Measurements from ENCODE around the gene PDE12. TPM values are rescaled to one million over a fixed set of nuclear protein-coding genes. Genes with fewer than 3 reads are reported as not detected.

The PDE12 gene
- polyA plus RNA-seq, 1 of the 3 experiments (the other 2 are of a cell fraction) = 7.4 TPM

- POLR2A ChIA-PET = interaction anchor here (1.4 kb wide), 1 partner anchor 11 kb away, joined by 3 read pairs; the partner anchor contains the start of gene PDE12
- peak; percentile 75 for DNase-seq
- Histone ChIP-seq H3K79me2 (ENCODE audit: insufficient read depth) (no peaks in the 10 kb centered on the region), H3K4me1 (ENCODE audit: control insufficient read depth in 1 of 2, insufficient read depth in 2 of 2, low read depth in 1 of 2, low read length in 1 of 2) (peaks cover 0 to 4% of the 10 kb centered on the region in 2 experiments; a peak in 1 of 4 replicates), H3K27me3 (ENCODE audit: insufficient read depth) (no peaks in the 10 kb centered on the region), H2AFZ (ENCODE audit: low read depth) (peak within 1 kb of the TSS; percentile 69; the same call in 1 of the 2 replicates), H3K4me2 (peak within 1 kb of the TSS; percentile 17; the same call in 1 of the 2 replicates), H3K4me3 (ENCODE audit: low read depth in 2 of 2, low read length in 1 of 2) (peak within 1 kb of the TSS in 1 of 2 experiments; percentile 15; a peak in 1 of 4 replicates), H3K9me2 (no peaks in the 10 kb centered on the region), H3F3A (replicated peaks; ENCODE audit: insufficient read depth) (peaks cover 4% of the 10 kb centered on the region), H4K20me1 (ENCODE audit: insufficient read depth) (no peaks in the 10 kb centered on the region), H3K27ac (ENCODE audit: low read depth in 2 of 2, low read length in 1 of 2) (no peak within 1 kb of the TSS), H3K9me3 (no peaks in the 10 kb centered on the region), H3K36me3 (replicated peaks in 1 of 2; ENCODE audit: control insufficient read depth in 1 of 2, insufficient read depth in 2 of 2, low read length in 1 of 2) (no peaks in the 10 kb centered on the region), H3K9ac (no peak within 1 kb of the TSS)
- no peak for TF ChIP-seq JUND (IDR thresholded peaks at IDR 0.05)
- TF ChIP-seq EZH2phosphoT487 (IDR thresholded peaks at IDR 0.05; ENCODE audit: borderline replicate concordance, low read depth) = no peak
- no peak for TF ChIP-seq TCF12 (IDR thresholded peaks at IDR 0.05)
- no peak for TF ChIP-seq FOXJ3 (CRISPR knock-in tag; IDR thresholded peaks at IDR 0.05)
- no peak for TF ChIP-seq RXRA (IDR thresholded peaks at IDR 0.05; ENCODE audit: borderline replicate concordance, low read depth)
- no peak for TF ChIP-seq PBX3 (IDR thresholded peaks at IDR 0.05)
- TF ChIP-seq GABPA (IDR thresholded peaks at IDR 0.05; ENCODE audit: low read depth) = no peak
- TF ChIP-seq USF1 (IDR thresholded peaks at IDR 0.05; ENCODE audit: borderline replicate concordance, low read depth) = no peak
- TF ChIP-seq CHD2 (IDR thresholded peaks at IDR 0.05; ENCODE audit: low read length, partially characterized antibody) = no peak
- TF ChIP-seq YY1 (IDR thresholded peaks at IDR 0.05; ENCODE audit: low read depth) = no peak
- TF ChIP-seq USF2 (IDR thresholded peaks at IDR 0.05; ENCODE audit: borderline replicate concordance, low read depth, low read length) = no peak
- no peak for TF ChIP-seq RAD21 (IDR thresholded peaks at IDR 0.05; ENCODE audit: low read length)
- TF ChIP-seq GATA2 (CRISPR knock-in tag; IDR thresholded peaks at IDR 0.05) = no peak
- TF ChIP-seq CTCF (IDR thresholded peaks at IDR 0.05) = no peak
- TF ChIP-seq RFX5 (IDR thresholded peaks at IDR 0.05; ENCODE audit: low read length) = no peak
- no peak for TF ChIP-seq IRF3 (IDR thresholded peaks at IDR 0.05; ENCODE audit: low read depth, low read length)
- CTCF ChIA-PET = no interaction called here
- 31% methylated on average over 20 of the region's 20 CpGs for WGBS (ENCODE audit: low lambda C conversion rate)
Measured at GRCh38 chr3:57544181-57545125, 11.6 kb upstream of the PDE12 start, which contains the start of gene DNAH12. Gene DNAH12, minus strand, starts transcription at chr3:57544344. Its CDS starts 1,474 bp downstream, at chr3:57542870.
